Calu3 (cell line): ENCODE data around the gene LSM12. TPM values are rescaled to one million over a fixed set of nuclear protein-coding genes. Genes with fewer than 3 reads are reported as not detected.
"Not testable (repeated sequence)": the region's sequence is repeated elsewhere in the genome, so short reads cannot be mapped to it uniquely, and the experiment has no call there.

ENCODE experiments used
- BruUV-seq: library from RNA; stranded (reverse); fragments of 400-500 nt; replicated peaks from 2 replicates; lab custom pipeline; 2021; lab: Mats Ljungman, UMichigan
- CTCF ChIA-PET: fragments of 300-600 bp; sonication (Branson Sonifier 250); formaldehyde crosslinking; loops from one replicate; lab custom pipeline; 2022; ENCODE audit warnings: antibody characterized with exemption; lab: Charles Lee
- DNase-seq: peaks from one replicate; pipeline ENCODE4 v3.0.0; 2022
- H3K27ac Mint-ChIP-seq: one replicate; pipeline ENCODE4 v1.8.0; 2022; ENCODE audit warnings: mixed read lengths; ENCODE audit not compliant: unreplicated experiment
- H3K27me3 Mint-ChIP-seq: one replicate; pipeline ENCODE4 v1.8.0; 2022; ENCODE audit warnings: mixed read lengths; ENCODE audit not compliant: unreplicated experiment
- H3K36me3 Mint-ChIP-seq: one replicate; pipeline ENCODE4 v1.8.0; 2022; ENCODE audit warnings: mild to moderate bottlenecking, moderate library complexity, mixed read lengths; ENCODE audit not compliant: insufficient read depth, unreplicated experiment
- H3K4me1 Mint-ChIP-seq: one replicate; pipeline ENCODE4 v1.8.0; 2022; ENCODE audit warnings: mild to moderate bottlenecking, low read depth, mixed read lengths; ENCODE audit not compliant: unreplicated experiment
- H3K4me3 Mint-ChIP-seq: one replicate; pipeline ENCODE4 v1.8.0; 2022; ENCODE audit warnings: mild to moderate bottlenecking, low read depth, moderate library complexity, mixed read lengths; ENCODE audit not compliant: unreplicated experiment
- H3K9me3 Mint-ChIP-seq: one replicate; pipeline ENCODE4 v1.8.0; 2022; ENCODE audit warnings: low read depth, mixed read lengths; ENCODE audit not compliant: unreplicated experiment
- intact Hi-C: fragments of 100-400 bp; cut with micrococcal nuclease; formaldehyde crosslinking; loops from one replicate; pipeline ENCODE4 v1.10.0; 2022; ENCODE audit not compliant: unreplicated experiment
- total RNA-seq: library from RNA; stranded (reverse); gene quantifications from 2 replicates; pipeline ENCODE4 v1.2.3, GENCODE V29; 2022
- TF ChIP-seq, protein P1 (sequence below): fragments of 200-600 bp; IDR thresholded peaks from one replicate; pipeline ENCODE4 v1.8.0; 2022; ENCODE audit warnings: antibody characterized with exemption; ENCODE audit not compliant: unreplicated experiment

LSM12 gene
- total RNA-seq, 1 experiment from 2014 or later: 79.5 TPM

- BruUV-seq: no TSS peak
- TF ChIP-seq, protein P1, sequence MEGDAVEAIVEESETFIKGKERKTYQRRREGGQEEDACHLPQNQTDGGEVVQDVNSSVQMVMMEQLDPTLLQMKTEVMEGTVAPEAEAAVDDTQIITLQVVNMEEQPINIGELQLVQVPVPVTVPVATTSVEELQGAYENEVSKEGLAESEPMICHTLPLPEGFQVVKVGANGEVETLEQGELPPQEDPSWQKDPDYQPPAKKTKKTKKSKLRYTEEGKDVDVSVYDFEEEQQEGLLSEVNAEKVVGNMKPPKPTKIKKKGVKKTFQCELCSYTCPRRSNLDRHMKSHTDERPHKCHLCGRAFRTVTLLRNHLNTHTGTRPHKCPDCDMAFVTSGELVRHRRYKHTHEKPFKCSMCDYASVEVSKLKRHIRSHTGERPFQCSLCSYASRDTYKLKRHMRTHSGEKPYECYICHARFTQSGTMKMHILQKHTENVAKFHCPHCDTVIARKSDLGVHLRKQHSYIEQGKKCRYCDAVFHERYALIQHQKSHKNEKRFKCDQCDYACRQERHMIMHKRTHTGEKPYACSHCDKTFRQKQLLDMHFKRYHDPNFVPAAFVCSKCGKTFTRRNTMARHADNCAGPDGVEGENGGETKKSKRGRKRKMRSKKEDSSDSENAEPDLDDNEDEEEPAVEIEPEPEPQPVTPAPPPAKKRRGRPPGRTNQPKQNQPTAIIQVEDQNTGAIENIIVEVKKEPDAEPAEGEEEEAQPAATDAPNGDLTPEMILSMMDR: no peak
- intact Hi-C loops: no loop called here
- CTCF ChIA-PET: interaction anchor here (0.8 kb wide), 1 partner anchor 57 kb away, joined by 4 read pairs; no protein-coding TSS in a partner anchor
- no peak for DNase-seq
- Mint-ChIP-seq H3K27me3 (peaks cover 39% of the 10 kb centered on the region), H3K4me3 (no peak overlapping the region), H3K4me1 (peaks cover 12% of the 10 kb centered on the region), H3K27ac (no peak overlapping the region), H3K9me3 (no peaks in the 10 kb centered on the region), H3K36me3 (peaks cover 2% of the 10 kb centered on the region)
Observed at GRCh38 chr17:44000871-44001460, 65.5 kb downstream of the LSM12 start.

DNA sequence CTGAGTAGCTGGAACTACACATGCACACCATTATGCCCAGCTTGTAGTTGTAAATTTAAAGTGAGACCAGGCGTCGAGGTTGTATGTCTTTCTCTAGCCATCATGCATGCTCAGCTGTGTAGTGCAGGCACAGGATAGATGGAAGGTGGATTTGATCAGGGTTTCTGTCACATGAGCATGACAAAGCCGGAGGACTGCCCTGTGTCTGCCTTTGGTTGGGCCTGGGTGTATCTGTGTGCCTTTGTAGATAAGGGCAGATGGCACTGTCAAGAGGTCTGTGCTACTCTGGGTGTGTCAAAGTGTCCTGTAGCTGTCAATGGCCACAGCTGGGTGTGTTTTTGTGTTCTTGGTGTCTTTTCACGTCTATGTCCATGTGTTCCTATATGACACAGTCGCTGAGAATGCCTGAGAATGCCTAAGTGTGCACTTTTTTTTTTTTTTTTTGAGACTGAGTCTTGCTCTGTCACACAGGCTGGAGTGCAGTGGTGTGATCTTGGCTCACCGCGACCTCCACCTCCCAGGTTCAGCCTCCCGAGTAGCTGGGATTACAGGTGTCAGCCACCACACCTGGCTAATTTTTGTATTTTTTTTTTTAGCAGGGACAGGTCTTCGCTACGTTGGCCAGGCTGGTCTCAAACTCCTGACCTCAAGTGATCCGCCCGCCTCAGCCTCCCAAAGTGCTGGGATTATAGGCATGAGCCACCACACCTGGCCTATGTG is 66.2 kb downstream of the LSM12 start:
- TF ChIP-seq, protein P1: no peak
- H3K4me1 Mint-ChIP-seq: peaks cover 9% of the 10 kb centered on the region
- intact Hi-C loops: no loop called here
- no peak overlapping the region for H3K27ac Mint-ChIP-seq
- no peak for DNase-seq
- no peaks in the 10 kb centered on the region for H3K9me3 Mint-ChIP-seq
- H3K36me3 Mint-ChIP-seq: no peaks in the 10 kb centered on the region
- BruUV-seq: no TSS peak
- peaks cover 33% of the 10 kb centered on the region for H3K27me3 Mint-ChIP-seq
- no peak overlapping the region for H3K4me3 Mint-ChIP-seq
- CTCF ChIA-PET: no interaction called here

GRCh38 chr17:43999024-43999423 is 67.4 kb downstream of the LSM12 start:
- no TSS peak for BruUV-seq
- no peaks in the 10 kb centered on the region for H3K9me3 Mint-ChIP-seq
- H3K27ac Mint-ChIP-seq: no peak overlapping the region
- intact Hi-C loops: loop anchor here (10.0 kb wide), 1 partner anchor 124 kb away; no protein-coding TSS in a partner anchor
- no peak overlapping the region for H3K4me3 Mint-ChIP-seq
- TF ChIP-seq, protein P1: no peak
- CTCF ChIA-PET: interaction anchor here (1.0 to 1.2 kb wide), 2 partner anchors 55 to 89 kb away, joined by 3 read pairs; no protein-coding TSS in a partner anchor
- peaks cover 9% of the 10 kb centered on the region for H3K4me1 Mint-ChIP-seq
- H3K27me3 Mint-ChIP-seq: peaks cover 20% of the 10 kb centered on the region
- H3K36me3 Mint-ChIP-seq: no peaks in the 10 kb centered on the region
- no peak for DNase-seq

DNA sequence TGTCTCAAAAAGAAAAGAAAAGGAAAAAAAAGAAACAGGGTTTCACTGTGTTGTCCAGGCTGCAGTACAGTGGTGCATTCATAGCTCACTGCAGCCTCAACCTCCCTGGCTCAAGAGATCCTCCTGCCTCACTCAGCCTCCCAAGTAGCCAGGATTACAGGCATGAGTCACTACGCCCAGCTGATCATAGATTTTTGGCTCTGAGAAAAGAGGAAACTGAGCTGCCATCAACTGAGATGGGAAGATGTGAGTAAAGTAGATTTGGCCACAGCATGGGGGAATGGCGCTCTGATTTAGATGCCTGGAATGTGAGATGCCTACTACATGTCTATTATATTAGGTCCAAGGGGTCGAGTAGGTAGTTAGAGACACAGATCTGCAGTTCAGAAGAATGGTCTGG is 67.9 kb downstream of the LSM12 start:
- intact Hi-C loops: loop anchor here (10.0 kb wide), 1 partner anchor 124 kb away; no protein-coding TSS in a partner anchor
- Mint-ChIP-seq H3K4me3 (no peak overlapping the region), H3K27ac (no peak overlapping the region), H3K36me3 (no peaks in the 10 kb centered on the region), H3K4me1 (peaks cover 9% of the 10 kb centered on the region), H3K27me3 (peaks cover 15% of the 10 kb centered on the region), H3K9me3 (no peaks in the 10 kb centered on the region)
- TF ChIP-seq, protein P1: no peak
- no peak for DNase-seq
- BruUV-seq: no TSS peak
- CTCF ChIA-PET: interaction anchor here (1.0 to 1.2 kb wide), 2 partner anchors 55 to 88 kb away, joined by 3 read pairs; no protein-coding TSS in a partner anchor

GRCh38 chr17:43997180-43997579 is 69.3 kb downstream of the LSM12 start:
- not testable (repeated sequence) for BruUV-seq

More at GRCh38 chr17:43997180-43997579, 69.3 kb downstream of the LSM12 start:
- CTCF ChIA-PET: interaction anchor here (0.8 to 2.2 kb wide), 2 partner anchors 53 to 90 kb away, joined by 3 to 6 read pairs; no protein-coding TSS in a partner anchor
- DNase-seq, H3K4me3 Mint-ChIP-seq, H3K4me1 Mint-ChIP-seq, H3K27ac Mint-ChIP-seq, H3K36me3 Mint-ChIP-seq, H3K9me3 Mint-ChIP-seq: not testable (repeated sequence)
- intact Hi-C loops: loop anchor here (10.0 kb wide), 1 partner anchor 122 kb away; no protein-coding TSS in a partner anchor
- peaks cover 12% of the 10 kb centered on the region for H3K27me3 Mint-ChIP-seq
